HPDE6-E6E7 (cell line): ENCODE results near the gene BPHL.
A peak's percentile ranks its signal among the peaks of the same experiment; 100 is the strongest.
"Not testable (repeated sequence)": the region's sequence is repeated elsewhere in the genome, so short reads cannot be mapped to it uniquely, and the experiment has no call there.

Experiments used
- DNase-seq: peaks from one replicate; pipeline ENCODE4 v3.0.0; 2011; ENCODE audit warnings: missing footprints; ENCODE audit errors: extremely low spot score

The BPHL gene

GRCh38 chr6:3122823-3123182, 4.3 kb downstream of the BPHL start:
- no peak for DNase-seq

GRCh38 chr6:3124667-3125066, 6.2 kb downstream of the BPHL start:
- no peak for DNase-seq

GRCh38 chr6:3125815-3126214, 7.3 kb downstream of the BPHL start:
- DNase-seq: no peak

- DNase-seq: no peak
These were observed 10.0 kb downstream of the BPHL start for GRCh38 chr6:3128356-3129108.

- DNase-seq: no peak
These were observed 13.2 kb downstream of the BPHL start for GRCh38 chr6:3131695-3132094.

- no peak for DNase-seq
These were observed 15.0 kb downstream of the BPHL start for GRCh38 chr6:3133515-3133914.

- DNase-seq: no peak
These were observed 17.3 kb downstream of the BPHL start for GRCh38 chr6:3135668-3136291.

GRCh38 chr6:3136292-3137011, 17.9 kb downstream of the BPHL start:
- DNase-seq: no peak

GRCh38 chr6:3137057-3137777, 18.7 kb downstream of the BPHL start:
- no peak for DNase-seq

GRCh38 chr6:3137873-3138272, 19.4 kb downstream of the BPHL start:
- not testable (repeated sequence) for DNase-seq

GRCh38 chr6:3138341-3138740, 19.8 kb downstream of the BPHL start:
- no peak for DNase-seq

- DNase-seq: peak; percentile 84
These were observed 20.8 kb downstream of the BPHL start for GRCh38 chr6:3139090-3139903.

GRCh38 chr6:3140201-3140600, 21.7 kb downstream of the BPHL start:
- no peak for DNase-seq

- DNase-seq: no peak
These were observed 24.0 kb downstream of the BPHL start for GRCh38 chr6:3142536-3142935.

GRCh38 chr6:3143158-3143557, 24.6 kb downstream of the BPHL start:
- no peak for DNase-seq

- DNase-seq: no peak
These were observed 26.1 kb downstream of the BPHL start for GRCh38 chr6:3144571-3144970.

GRCh38 chr6:3147914-3148757, 29.6 kb downstream of the BPHL start:
- no peak for DNase-seq

GRCh38 chr6:3151691-3152090, 33.2 kb downstream of the BPHL start:
- no peak for DNase-seq

GRCh38 chr6:3152689-3153088, 34.2 kb downstream of the BPHL start:
- DNase-seq: no peak

- not testable (repeated sequence) for DNase-seq
These were observed 36.9 kb downstream of the BPHL start for GRCh38 chr6:3155416-3155815.
